SU-DHL-6 (cell line): ENCODE measurements around the gene NEB.
"Not testable (repeated sequence)": the region's sequence is repeated elsewhere in the genome, so short reads cannot be mapped to it uniquely, and the experiment has no call there.

Source experiments
- H2AFZ ChIP-seq: fragments of 200-600 bp; sonication (generic); 2 replicates; pipeline ENCODE4 v1.6.1; 2014; ENCODE audit warnings: low read depth, mild to moderate bottlenecking, moderate library complexity, mixed read lengths, antibody characterized with exemption, low read length; ENCODE audit not compliant: severe bottlenecking
- H3F3A ChIP-seq: fragments of 200-600 bp; shearing (Covaris generic); 2 replicates; pipeline ENCODE4 v1.6.0; 2016; ENCODE audit warnings: antibody characterized with exemption, mild to moderate bottlenecking; ENCODE audit not compliant: insufficient read depth
- H3K27ac ChIP-seq: fragments of 200-600 bp; sonication (generic); 2 replicates; pipeline ENCODE4 v1.5.1; 2016; ENCODE audit warnings: low read depth, mild to moderate bottlenecking, low read length, moderate library complexity, mixed read lengths
- H3K27me3 ChIP-seq: fragments of 200-600 bp; sonication (generic), shearing (Covaris generic); 2 replicates; pipeline ENCODE4 v1.6.0; 2014; ENCODE audit warnings: mild to moderate bottlenecking, low read length
- H3K36me3 ChIP-seq: fragments of 200-600 bp; sonication (generic); 2 replicates; pipeline ENCODE4 v1.6.1; 2014; ENCODE audit warnings: mild to moderate bottlenecking, low read length, mixed read lengths
- H3K4me2 ChIP-seq: fragments of 300-600, 200-600 bp; shearing (Covaris generic), sonication (generic); 2 replicates; pipeline ENCODE4 v1.6.0; 2014; ENCODE audit warnings: low read length, low read depth, mild to moderate bottlenecking; ENCODE audit not compliant: poor library complexity, severe bottlenecking
- H3K4me3 ChIP-seq: fragments of 200-600 bp; sonication (generic); 2 replicates; pipeline ENCODE4 v1.5.1; 2014; ENCODE audit warnings: antibody characterized with exemption, low read length, mild to moderate bottlenecking, mixed read lengths; ENCODE audit not compliant: insufficient read depth, poor library complexity, severe bottlenecking
- H3K79me2 ChIP-seq: fragments of 200-600 bp; sonication (generic); 2 replicates; pipeline ENCODE4 v1.6.1; 2014; ENCODE audit warnings: mild to moderate bottlenecking, low read length, moderate library complexity; ENCODE audit not compliant: insufficient read depth
- H3K9ac ChIP-seq: fragments of 200-600 bp; sonication (generic); 2 replicates; pipeline ENCODE4 v1.7.0; 2014; ENCODE audit warnings: mild to moderate bottlenecking, low read length
- H3K9me2 ChIP-seq: fragments of 200-600 bp; sonication (generic); replicated peaks from 2 replicates; pipeline ENCODE4 v1.6.1; 2014; ENCODE audit warnings: low read length; ENCODE audit not compliant: insufficient read depth
- H3K9me3 ChIP-seq: fragments of 200-600 bp; sonication (generic); 2 replicates; pipeline ENCODE4 v1.6.1; 2014; ENCODE audit warnings: low read length, mixed read lengths; ENCODE audit not compliant: insufficient read depth
- H4K20me1 ChIP-seq: fragments of 200-600 bp; sonication (generic); 2 replicates; pipeline ENCODE4 v1.6.1; 2014; ENCODE audit warnings: low read depth, mild to moderate bottlenecking, antibody characterized with exemption, low read length, moderate library complexity, mixed read lengths
- EZH2phosphoT487 ChIP-seq: fragments of 200-600 bp; sonication (generic), shearing (Covaris generic); conservative IDR thresholded peaks from 2 replicates; pipeline ENCODE4 v1.6.1; 2018; ENCODE audit warnings: mild to moderate bottlenecking, antibody characterized with exemption, low read length, moderate library complexity, mixed read lengths
- TF ChIP-seq, protein P1 (sequence below): fragments of 200-600 bp; sonication (generic); IDR thresholded peaks from one replicate; pipeline ENCODE4 v1.5.1; 2017; ENCODE audit warnings: antibody characterized with exemption, mild to moderate bottlenecking, low read length, moderate library complexity; ENCODE audit not compliant: insufficient read depth, poor library complexity, severe bottlenecking

NEB gene

DNA sequence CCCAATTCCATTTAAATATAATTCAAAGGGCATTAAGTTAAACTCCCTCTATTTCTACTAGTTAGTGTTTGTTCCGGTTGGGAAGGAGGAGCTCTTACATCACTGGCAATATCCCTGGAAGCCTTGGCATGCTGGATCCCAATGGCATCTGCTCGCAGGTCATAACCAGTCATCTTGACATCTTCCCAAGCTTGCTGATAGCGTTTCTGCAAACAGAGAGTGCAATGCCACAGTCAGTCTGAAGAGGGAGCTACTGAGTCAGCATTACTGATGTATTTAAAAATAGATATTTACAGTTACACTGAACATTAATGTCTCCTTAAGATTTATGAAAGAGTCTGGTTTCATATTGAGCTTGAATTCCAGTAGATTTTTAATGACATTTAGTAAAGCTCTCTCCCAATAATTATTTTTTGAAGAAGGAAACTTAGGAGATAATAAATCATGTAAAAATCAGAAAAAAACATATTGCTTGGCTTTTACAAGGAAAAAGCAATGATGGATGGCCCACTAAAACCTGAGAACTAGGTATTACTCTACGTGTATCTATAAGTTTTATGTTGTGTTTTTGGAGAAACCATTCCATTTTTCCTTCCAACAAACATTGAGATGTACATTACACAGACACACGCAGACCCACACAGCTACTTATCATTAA, 142.9 kb downstream of the NEB start:
- H3K27me3 ChIP-seq, H3F3A ChIP-seq, H4K20me1 ChIP-seq, H3K4me3 ChIP-seq, H3K36me3 ChIP-seq, H2AFZ ChIP-seq, H3K9me3 ChIP-seq, H3K9me2 ChIP-seq, H3K4me2 ChIP-seq, H3K79me2 ChIP-seq, H3K27ac ChIP-seq, H3K9ac ChIP-seq: not testable (repeated sequence)

DNA sequence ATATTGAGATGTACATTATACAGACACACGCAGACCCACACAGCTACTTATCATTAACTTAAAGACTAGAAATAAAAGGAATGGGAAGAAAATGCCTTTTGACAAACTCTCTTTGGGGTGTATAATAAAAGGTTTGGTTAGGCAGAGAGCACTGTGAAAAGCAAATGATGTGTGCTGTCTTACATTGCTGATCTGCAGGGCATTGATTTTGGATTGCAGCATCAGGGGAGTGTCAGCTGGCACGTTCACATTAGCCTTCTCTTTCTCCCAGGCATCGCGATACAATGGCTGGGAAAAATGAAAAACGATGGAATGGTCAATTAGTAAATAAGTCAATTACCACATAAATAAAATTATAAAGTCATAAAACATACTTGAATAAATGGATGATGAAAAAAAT, 153.0 kb downstream of the NEB start:
- not testable (repeated sequence) for H3K27me3 ChIP-seq, H3K4me3 ChIP-seq, H3K9me2 ChIP-seq, H3K9ac ChIP-seq, H4K20me1 ChIP-seq, H3F3A ChIP-seq, H3K27ac ChIP-seq, H3K79me2 ChIP-seq, H3K4me2 ChIP-seq, H3K36me3 ChIP-seq, H3K9me3 ChIP-seq, H2AFZ ChIP-seq

DNA sequence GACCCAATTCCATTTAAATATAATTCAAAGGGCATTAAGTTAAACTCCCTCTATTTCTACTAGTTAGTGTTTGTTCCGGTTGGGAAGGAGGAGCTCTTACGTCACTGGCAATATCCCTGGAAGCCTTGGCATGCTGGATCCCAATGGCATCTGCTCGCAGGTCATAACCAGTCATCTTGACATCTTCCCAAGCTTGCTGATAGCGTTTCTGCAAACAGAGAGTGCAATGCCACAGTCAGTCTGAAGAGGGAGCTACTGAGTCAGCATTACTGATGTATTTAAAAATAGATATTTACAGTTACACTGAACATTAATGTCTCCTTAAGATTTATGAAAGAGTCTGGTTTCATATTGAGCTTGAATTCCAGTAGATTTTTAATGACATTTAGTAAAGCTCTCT, 153.6 kb downstream of the NEB start:
- not testable (repeated sequence) for H3K36me3 ChIP-seq, H2AFZ ChIP-seq, H3K4me3 ChIP-seq, H3K4me2 ChIP-seq, H4K20me1 ChIP-seq, H3F3A ChIP-seq, H3K27ac ChIP-seq, H3K27me3 ChIP-seq, H3K9ac ChIP-seq, H3K9me2 ChIP-seq, H3K79me2 ChIP-seq, H3K9me3 ChIP-seq

DNA sequence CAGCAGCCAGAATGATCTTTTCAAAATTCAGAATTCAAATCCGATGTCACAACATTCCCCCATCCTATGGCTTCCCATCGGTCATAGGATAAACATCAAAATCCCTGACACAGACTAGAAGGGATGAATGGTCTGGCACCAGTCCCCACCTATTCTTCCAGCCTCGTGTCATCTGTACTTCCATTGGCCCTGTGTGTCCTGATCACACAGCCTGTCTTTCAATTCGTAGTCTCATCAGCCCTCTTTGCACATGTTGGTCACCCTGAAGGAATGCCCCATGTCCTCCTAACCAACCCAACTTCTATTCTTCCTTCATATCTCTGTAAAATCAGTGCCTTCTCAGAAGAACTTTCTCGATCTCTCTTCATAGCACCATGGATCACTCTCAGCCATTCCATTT, 157.2 kb downstream of the NEB start:
- TF ChIP-seq, protein P1, sequence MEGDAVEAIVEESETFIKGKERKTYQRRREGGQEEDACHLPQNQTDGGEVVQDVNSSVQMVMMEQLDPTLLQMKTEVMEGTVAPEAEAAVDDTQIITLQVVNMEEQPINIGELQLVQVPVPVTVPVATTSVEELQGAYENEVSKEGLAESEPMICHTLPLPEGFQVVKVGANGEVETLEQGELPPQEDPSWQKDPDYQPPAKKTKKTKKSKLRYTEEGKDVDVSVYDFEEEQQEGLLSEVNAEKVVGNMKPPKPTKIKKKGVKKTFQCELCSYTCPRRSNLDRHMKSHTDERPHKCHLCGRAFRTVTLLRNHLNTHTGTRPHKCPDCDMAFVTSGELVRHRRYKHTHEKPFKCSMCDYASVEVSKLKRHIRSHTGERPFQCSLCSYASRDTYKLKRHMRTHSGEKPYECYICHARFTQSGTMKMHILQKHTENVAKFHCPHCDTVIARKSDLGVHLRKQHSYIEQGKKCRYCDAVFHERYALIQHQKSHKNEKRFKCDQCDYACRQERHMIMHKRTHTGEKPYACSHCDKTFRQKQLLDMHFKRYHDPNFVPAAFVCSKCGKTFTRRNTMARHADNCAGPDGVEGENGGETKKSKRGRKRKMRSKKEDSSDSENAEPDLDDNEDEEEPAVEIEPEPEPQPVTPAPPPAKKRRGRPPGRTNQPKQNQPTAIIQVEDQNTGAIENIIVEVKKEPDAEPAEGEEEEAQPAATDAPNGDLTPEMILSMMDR, result no peak
- no peak for TF ChIP-seq EZH2phosphoT487

DNA sequence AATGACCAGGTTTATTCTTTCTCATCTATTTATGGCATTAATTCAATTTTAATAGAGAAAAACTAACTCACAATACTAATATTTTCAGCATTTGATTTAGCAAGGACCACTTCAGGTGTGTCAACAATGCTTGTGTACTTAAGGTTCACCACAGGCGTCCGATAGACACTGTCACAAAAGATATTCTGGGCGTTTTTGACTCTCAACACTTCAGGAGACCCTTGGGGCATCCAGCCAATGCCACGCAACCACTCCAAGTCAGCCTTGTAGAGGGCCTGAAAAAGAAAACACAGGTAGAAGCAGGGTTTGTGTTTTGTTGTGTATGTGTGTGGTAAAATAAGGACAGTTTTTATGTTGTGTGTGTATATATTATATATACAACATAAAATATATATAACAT, 158.2 kb downstream of the NEB start:
- H3F3A ChIP-seq, result no peaks in the 10 kb centered on the region
- H3K27me3 ChIP-seq, result no peaks in the 10 kb centered on the region
- H3K9me2 ChIP-seq, result no peaks in the 10 kb centered on the region
- H4K20me1 ChIP-seq, result no peaks in the 10 kb centered on the region
- no peaks in the 10 kb centered on the region for H3K79me2 ChIP-seq
- H3K4me2 ChIP-seq, result no peak overlapping the region
- no peak overlapping the region for H3K9ac ChIP-seq
- H3K27ac ChIP-seq, result no peak overlapping the region
- no peaks in the 10 kb centered on the region for H3K36me3 ChIP-seq
- TF ChIP-seq, protein P1, result no peak
- no peak for TF ChIP-seq EZH2phosphoT487
- H3K4me3 ChIP-seq, result no peak overlapping the region
- H3K9me3 ChIP-seq, result no peaks in the 10 kb centered on the region
- no peak overlapping the region for H2AFZ ChIP-seq

More for the DNA sequence above, 157.2 kb downstream of the NEB start:
- Histone ChIP-seq H3K9me2 (no peaks in the 10 kb centered on the region), H2AFZ (no peak overlapping the region), H3K79me2 (no peaks in the 10 kb centered on the region), H3F3A (no peaks in the 10 kb centered on the region), H3K4me2 (no peak overlapping the region), H3K36me3 (no peaks in the 10 kb centered on the region), H3K4me3 (no peak overlapping the region), H4K20me1 (no peaks in the 10 kb centered on the region), H3K27ac (no peak overlapping the region), H3K9ac (no peak overlapping the region), H3K27me3 (no peaks in the 10 kb centered on the region), H3K9me3 (no peaks in the 10 kb centered on the region)
